CD4-positive, alpha-beta T cell treated with Interleukin-4 for 1 hour (primary cell): Measurements from ENCODE around the gene RNF227.

Experiments used
- DNase-seq, 2 donors: peaks; one replicate each; pipeline ENCODE4 v3.0.0-alpha.2; 2020 to 2022

Gene RNF227

DNA sequence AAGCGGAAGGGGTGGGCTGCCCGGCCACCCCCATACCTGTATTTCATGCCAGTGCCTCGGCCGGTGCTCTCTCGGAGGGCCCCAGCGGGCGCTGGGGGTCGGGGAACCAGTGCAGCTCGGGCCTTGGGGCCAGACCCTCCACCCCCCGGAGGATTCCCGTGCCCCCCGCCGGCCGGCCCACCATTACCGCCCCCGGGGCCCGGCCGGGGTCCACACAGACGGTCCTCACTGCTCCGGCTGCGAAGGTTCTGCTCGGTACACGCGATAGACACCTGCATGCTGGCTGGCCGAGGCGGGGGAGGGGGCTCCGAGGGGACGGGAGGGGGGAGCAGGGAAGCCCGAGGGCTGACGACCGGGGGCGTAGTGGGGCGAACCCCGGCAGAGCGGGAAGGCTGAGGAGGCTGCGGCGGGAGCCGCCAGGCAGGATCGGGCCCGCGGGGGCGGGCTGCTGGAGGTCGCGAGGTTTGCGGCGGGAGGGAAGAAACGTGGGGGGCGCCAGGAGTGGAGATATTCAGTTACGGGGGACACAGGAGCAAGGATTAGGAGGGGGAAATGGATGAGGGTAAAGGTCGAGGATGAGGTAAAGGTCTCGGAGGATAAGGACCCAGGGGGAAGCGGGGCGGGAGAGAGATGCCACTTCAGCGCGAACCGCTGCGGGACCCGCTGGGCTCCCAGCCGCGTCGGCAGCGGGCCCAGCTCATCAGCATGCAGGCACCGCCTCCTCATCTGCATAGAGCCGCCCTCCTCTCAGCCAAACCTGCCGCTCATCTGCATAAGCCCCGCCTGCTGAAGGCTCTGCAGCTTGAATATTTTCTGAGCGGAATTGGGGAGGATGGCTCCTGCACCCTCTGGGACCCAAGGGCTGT is 13.3 kb upstream of the RNF227 start, which contains the start of gene KCNAB3:
Gene KCNAB3, minus strand, starts transcription at position 699 of the 866 bp plus-strand sequence. Its CDS starts 421 bp downstream, at position 278.
- peak; percentile 61 for DNase-seq

DNA sequence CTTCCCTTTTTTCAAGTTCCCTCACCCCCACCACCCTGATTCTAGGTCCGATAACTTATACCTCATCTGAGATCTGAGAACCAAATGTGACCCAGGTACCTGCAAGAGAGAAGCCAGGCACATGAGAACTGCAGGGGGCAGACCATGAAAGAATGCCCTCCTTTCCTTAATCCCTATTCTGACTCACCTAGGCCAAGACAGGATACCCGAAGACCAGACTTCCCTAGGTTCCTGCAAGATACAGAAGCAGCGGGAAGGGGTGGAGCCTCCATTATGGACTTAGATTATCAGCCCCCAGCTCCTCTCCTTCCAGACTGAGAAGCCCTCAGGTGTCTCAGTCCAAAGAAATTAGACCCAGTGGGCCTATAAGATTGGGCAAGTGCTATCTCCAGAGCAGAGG is 11.5 kb upstream of the RNF227 start:
- DNase-seq, result no peak

DNA sequence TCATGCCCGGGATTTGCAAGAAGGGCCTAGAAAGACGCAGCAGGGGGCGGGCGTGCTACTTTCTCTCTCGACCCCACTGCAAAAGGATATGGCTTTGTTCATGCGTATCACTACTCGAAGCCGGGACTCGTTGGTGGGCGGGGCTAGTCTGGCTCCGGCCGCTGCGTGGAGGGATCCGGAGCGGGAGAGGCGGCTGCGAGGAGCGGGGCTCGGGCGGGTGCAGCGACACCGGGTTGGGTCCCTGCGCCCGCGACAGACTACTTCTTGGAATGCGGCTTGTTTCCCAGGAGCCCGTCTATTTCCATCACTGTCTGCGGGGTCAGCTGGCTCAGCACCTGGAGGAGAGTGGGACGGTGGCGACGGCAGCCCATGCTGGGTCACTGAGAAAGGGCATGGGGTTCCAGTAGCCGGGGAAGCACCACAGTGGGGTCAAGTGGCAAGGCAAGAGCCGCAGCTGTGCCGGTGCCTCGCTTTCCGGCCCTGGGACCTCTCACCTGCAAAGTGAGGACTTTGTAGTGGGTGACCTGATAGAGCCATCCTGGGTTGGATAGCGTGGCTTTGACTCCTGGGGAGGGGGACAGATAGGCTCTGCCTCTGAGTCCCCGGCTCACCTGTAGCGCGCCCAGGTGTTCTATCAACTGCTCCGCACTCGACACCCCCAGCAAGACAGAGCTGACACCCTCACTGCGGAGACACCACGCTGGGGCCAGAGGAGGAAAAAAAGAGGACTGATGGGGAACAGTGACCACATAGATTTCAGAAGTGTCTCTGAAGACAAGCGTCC is 6.9 kb upstream of the RNF227 start:
- peak; percentile 87 to 89 for DNase-seq

DNA sequence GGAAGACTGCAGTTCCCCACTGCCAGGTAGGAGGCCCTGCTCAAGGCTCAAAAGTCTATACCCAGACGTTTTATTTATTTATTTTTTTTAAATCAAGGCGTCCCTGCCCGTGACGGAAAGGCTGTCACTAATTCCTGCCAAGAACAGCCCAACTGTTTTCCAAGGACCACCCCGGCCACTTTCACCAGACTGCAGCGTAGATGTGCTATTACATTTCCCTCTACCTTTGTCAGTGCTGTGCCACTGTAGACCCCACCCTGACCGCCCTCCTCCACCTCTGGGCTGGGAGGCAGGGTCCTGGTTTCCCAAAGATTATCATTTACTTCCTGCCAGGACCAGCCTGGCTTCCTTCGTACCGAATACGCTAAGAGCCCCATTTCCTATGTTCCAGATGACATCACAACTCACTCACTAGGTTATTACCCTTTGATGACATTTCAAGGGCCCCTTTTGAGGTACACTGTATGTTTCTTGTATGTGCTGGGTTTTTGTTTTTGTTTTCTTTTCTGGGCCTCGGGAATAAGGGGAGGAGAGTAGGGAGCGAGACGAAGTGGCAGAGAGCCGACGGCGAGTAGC is 6.3 kb upstream of the RNF227 start:
- no peak for DNase-seq

DNA sequence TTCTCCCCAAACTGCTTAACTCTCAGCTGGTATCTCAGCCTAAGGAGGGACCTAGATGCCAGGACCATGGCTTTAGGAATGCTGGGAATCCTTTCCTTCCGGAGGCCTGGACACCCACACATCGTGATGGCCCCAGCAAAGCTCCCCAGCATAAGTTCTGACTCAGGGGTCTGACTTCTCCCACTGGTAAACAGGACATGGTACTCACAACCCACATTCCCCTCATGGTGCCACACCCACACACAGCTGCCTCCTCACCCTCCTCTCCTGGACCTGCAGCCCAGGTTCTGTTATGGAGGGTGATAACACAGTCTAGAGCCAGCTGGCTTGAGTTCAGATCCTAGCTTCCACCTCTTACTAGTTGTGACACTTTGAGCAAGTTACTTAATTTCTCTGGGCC is 719 bp upstream of the RNF227 start:
- DNase-seq, result no peak

DNA sequence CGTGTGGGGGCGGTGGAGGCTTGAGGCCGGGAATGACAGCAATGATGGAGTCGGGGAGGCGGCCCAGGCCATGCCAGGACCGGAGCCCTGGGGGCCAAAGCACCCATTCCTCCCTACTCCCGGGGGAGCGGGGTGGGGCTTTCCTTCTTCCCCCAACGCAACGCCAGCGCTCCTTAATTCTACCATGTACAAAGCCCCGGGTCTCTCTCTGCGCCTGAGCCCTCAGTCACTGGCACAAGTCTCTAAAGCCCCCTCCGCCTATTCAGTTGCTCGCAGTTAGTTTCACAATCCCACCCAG is 245 bp upstream of the RNF227 start:
- DNase-seq, result no peak

DNA sequence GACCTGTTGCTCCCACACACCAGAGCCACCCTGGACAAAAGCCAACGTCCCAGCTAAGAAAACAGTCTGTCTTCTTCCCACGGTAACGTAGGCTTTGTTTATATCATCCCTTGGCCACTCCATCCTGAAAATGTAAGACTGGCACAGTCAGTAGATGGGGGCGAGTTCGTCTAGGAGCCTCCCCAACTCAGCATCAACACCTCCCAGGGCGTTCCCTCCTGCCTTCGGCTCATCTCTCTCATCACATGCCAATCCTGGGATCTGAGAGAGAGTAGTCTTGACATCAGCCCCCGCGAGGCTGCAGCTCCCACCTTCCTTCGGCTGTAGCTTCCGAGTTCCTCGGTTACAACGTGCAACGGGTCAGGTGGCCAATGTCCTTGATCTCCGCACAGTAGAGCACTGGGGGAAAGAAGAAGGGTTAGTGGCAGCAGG is 894 bp downstream of the RNF227 start:
- DNase-seq, result no peak

DNA sequence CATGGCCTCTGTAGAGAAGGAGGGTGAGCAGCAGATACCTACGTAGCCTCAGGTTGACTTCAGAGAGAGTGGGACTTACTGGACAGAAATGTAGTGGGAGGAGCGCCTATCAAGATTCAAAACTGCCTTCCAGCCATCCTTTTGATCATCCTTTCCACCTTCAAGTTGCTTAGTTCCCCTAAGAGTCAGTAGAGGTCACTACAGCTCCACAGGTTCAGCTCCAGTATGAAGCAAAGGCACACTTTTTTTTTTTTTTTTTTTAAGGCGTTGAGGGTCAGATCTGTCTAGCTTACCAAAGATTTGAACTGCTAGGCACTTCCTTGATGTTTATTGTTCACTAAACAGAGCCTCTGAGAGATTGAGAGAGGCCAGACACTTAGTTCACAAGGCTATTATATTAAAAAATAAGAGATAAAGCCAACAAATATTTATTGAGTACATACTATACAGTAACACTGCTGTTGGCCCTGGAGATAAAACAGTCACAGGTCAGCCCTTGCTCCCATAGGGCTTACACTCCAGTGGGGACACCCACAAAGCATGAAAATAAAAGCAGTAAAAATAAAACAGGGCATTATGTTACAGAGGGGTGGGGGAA is 3.1 kb downstream of the RNF227 start:
- peak; percentile 70 to 85 for DNase-seq

DNA sequence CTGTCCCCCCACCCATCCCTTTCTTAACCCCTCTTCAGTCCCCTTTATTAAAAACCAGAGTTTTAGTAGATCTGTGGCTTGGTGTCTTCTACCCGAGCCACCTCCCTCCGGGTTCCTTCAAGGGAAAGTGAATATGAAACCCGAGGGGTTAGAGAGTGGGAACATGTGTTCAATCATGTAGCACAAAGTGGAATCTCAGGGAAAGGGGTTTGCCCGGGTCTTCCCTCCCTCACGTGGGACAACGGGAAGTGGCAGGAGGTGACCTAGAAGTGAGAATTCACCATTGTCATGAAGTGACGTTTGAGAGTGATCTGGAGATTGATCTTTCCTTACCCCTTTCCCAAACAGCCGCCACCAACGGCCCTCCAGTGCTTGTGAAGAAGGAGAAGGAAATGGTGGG is 5.0 kb downstream of the RNF227 start:
- DNase-seq, result no peak

DNA sequence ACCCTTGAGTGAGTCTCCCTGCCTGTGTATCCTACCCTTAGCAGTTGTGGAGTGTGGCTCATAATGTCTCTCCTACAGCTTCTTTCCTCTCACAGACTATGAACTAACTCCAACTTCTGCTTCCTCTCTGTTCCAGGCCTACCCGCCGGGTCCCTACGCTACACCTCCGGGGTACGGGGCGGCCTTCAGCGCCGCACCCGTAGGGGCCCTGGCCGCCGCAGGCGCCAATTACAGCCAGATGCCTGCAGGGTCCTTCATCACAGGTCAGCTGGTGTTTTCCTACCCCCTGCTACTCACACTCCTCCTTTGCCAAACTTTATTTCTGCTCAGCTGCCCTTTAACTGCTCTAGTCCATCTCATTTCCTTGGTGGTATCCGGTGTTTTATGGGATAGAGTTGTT is 5.4 kb downstream of the RNF227 start:
- no peak for DNase-seq

DNA sequence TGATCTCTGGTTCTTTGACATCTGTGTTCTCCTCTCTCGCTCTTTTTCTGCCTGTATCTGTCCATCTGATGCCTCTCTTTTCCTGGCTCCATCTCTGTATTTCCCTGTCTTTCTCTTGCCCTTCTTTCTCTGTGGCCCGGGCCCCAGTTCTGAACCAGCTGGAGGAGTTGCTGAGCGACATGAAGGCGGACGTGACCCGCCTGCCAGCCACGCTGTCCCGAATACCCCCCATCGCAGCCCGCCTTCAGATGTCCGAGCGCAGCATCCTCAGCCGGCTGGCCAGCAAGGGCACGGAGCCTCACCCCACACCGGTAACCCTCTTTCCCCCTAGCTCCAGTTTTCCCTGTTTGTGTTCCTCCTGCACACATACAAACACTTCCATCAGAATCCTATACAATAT is 5.8 kb downstream of the RNF227 start:
- no peak for DNase-seq

DNA sequence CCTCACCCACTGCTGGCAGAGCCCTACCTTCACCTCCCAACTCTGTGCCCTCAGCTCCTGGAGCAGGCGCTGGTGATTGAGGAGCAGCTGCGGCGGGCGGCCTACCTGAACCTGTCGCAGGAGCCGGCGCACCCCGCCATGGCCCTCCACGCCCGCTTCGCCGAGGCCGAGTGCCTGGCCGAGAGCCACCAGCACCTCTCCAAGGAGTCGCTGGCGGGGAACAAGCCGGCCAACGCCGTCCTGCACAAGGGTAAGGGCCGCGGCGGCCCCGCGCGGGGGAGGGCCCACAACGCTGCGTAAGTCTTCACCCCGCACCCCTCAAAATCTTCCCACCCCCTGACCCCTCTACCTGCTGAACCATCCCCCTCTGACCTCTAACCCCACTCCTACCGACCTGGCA is 7.0 kb downstream of the RNF227 start:
- DNase-seq, result no peak

DNA sequence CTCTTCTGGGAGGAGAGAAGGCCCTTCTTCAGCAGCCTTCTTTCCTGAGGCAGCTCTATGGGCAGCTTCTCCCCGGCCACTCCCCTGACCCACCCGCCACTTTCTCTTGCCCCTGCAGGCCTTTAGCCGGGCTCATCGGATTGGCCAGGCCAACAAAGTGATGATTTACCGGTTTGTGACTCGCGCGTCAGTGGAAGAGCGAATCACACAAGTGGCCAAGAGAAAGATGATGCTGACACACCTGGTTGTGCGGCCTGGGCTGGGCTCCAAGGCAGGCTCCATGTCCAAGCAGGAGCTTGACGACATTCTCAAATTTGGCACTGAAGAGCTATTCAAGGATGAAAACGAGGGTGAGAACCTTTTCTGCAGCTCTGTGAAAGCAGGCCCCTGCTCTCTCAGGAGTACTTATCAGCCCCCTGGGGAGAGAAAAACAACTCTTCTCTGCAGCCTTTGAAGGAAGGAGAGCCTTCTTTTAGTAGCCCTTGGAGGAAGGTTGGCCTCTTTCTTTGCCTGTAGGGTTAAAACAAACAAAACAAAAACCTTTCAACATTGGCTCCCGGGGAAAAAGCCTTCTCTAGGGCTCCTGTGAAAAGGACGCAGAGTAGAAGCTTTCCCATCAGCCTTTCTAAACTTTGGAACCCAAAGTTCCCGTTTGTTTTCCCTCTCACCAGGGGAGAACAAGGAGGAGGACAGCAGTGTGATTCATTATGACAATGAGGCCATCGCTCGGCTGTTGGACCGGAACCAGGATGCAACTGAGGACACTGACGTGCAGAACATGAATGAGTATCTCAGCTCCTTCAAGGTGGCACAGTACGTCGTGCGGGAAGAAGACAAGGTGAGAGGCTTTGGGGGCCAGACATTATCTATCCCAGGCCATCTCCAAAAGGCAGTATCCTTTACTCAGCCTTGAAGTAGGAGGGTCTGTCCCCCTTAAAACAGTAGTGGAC is 12.7 kb downstream of the RNF227 start:
- DNase-seq, result no peak

DNA sequence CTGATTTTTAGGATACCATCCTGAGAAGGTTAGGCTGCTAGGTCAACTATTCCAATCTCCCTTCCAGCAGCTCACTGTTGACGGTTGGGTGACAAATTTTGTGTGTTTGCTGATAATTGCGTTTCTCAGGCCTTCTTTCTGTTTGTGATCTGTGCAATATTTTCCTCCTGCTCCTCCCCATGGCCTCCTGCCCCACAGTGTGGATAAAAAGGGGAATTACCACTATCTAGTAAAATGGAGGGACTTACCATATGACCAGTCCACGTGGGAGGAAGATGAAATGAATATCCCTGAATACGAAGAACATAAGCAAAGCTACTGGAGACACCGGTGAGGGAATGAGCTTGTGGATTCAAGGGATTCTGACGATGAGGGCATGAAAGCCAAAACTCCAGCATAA is 18.3 kb downstream of the RNF227 start:
- peak; percentile 47 to 56 for DNase-seq

DNA sequence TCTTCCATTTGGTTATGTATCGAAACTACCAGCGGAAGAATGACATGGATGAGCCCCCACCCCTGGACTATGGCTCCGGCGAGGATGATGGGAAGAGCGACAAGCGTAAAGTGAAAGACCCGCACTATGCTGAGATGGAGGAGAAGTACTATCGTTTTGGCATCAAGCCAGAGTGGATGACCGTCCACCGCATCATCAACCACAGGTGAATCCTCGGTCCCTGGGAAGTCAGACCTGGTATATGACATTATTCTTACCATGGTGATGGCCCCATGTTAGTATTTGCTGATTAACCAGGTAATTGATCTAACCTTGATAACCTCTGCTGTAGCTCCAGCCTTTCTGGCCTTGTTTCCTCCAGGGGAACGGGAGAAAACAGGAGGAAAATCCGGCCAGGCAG is 19.0 kb downstream of the RNF227 start:
- no peak for DNase-seq

DNA sequence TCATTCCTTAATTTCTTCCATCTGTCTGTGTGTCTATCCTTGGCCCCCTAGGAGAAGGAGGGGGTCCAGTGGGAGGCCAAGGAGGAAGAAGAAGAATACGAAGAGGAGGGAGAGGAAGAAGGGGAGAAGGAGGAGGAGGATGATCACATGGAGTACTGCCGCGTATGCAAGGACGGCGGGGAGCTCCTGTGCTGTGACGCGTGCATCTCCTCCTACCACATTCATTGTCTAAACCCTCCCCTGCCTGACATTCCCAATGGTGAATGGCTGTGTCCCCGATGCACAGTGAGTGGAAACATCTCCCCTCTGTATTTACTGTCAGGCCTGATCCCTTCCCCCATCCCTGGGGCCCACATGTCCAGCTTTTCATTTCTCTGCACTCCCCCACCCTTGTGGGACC is 21.2 kb downstream of the RNF227 start:
- DNase-seq, result no peak

DNA sequence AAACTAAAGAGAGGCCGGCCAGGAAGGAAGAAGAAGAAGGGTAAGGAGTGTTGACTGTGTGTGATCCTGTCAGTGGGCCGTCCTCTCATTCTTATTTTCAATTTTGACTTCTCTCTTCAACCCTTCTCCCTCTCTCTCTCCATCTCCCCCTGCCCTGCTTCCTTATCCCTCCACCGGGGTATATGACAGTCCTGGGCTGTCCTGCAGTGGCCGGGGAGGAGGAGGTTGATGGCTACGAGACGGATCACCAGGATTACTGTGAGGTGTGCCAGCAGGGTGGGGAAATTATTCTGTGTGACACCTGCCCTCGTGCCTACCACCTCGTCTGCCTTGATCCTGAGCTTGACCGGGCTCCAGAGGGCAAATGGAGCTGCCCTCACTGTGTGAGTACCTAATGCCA is 21.9 kb downstream of the RNF227 start:
- DNase-seq, result no peak

DNA sequence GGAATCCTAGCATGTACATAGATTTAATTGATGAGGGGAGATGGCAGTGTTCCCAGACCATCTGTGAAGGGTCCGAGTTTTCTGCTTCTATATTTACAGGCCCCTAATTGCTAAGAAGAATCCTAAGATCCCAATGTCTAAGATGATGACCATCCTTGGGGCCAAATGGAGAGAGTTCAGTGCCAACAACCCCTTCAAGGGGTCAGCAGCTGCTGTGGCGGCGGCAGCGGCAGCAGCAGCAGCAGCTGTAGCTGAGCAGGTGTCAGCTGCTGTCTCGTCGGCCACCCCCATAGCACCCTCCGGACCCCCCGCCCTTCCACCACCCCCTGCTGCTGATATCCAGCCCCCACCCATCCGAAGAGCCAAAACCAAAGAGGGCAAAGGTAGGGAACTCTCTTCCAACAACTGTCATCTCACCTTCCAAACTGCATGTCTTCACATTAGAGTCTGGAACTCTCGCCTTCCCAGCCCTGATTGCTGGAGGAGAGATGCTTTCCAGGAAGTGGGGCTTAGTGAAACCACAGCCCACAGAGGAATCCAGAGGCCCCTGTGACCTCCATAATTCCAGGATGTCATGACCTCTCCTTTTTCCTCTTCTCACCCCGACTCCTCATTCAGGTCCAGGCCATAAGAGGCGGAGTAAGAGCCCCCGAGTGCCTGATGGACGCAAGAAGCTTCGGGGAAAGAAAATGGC is 22.8 kb downstream of the RNF227 start:
- no peak for DNase-seq

DNA sequence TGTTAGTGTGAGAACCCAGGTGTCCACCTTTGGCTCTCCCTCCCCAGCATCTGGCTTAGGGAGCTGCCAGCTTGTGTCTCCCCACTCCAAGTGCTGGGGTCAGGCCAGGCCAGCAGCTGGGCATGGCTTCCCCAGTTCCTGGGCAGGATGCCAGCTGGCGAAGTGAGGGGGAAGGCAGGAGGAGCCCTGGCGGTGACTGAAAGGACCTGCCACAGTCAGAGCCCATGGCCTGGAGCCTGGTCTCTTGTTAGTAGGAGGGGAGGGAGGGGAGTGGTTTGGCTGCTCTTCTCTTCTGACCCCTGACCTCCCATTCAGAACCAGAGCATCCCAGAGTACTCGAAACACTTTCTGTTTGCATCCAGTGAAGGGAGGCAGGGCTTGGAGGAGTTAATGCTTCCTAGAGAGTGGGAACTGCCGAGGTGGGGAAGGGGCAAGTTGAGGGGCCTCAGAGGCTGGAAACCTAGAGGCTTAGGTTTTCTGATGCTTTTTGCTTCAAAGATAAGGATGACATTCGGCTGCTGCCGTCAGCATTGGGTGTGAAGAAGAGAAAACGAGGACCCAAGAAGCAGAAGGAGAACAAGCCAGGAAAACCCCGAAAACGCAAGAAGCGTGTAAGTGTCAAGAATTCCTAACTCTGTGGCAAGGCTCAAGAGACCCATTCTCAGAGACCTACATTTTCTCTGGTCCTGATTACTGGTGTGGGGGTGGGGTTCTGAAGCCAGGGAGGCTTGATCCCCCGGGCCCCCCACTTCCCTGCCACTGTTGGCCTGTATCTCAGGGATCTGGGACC is 26.7 kb downstream of the RNF227 start:
- peak; percentile 42 to 70 for DNase-seq

DNA sequence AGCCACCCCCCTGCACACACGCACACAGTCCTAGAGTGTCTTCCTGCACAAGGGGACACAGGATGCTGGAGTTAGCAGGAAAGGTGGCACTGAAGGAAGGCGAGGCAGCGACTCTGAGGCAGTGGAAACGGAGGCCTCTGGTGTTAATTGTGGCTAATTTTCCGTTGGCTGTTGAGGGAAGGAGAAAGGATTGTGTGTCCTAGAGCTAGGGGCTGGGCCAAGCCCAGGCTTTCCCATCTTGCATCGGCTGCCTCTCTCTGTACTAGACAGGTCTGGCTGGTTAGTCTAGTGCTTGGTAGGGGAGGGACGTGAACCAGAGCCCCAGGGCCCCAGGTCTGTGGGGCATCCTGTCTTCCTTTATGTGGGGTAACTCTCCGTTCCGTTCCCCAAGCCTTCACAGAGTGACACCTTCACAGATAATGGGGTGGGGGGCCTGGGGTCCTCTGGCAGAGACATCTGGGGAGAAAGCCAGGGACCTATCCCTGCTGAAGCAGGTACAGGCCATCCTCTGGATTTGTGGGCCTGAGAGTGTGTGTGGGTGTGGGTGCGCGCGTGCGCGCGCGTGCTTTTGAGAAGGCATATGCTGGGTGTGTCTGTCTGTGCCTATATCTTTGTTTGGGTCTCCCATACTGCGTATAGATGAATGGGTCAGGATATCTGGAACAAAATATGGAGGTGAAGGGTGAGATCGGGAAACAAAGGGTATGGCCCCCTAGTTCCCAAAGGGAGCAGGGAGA is 27.7 kb downstream of the RNF227 start, which contains the start of gene CHD3:
Gene CHD3, plus strand, starts transcription at position 606 of the 737 bp plus-strand sequence. CDS start 212 bp downstream, outside the sequence.
- peak in 1 of 2 donors; percentile 47 for DNase-seq
